Measurements from ENCODE around the gene SAMD11. TPM values are rescaled to one million over a fixed set of nuclear protein-coding genes. Genes with fewer than 3 reads are reported as not detected.
A peak's percentile ranks its signal among the peaks of the same experiment; 100 is the strongest.
"Not testable (repeated sequence)": the region's sequence is repeated elsewhere in the genome, so short reads cannot be mapped to it uniquely, and the experiment has no call there.

SAMD11 gene
- total RNA-seq, 1 donor from 2014 or later = 1.7 TPM

- intact Hi-C loops (cut with DNase I) = no loop called here
- no peak for ATAC-seq
- DNase-seq (ENCODE audit: missing footprints) = no peak
Measured at GRCh38 chr1:967466-968343, 44.0 kb downstream of the SAMD11 start.

- ATAC-seq = no peak
- DNase-seq (ENCODE audit: missing footprints) = no peak
- intact Hi-C loops (cut with DNase I) = no loop called here
Measured at GRCh38 chr1:969260-969855, 45.6 kb downstream of the SAMD11 start.

- no peak for ATAC-seq
- no peak for DNase-seq (ENCODE audit: missing footprints)
- intact Hi-C loops (cut with DNase I) = no loop called here
Measured at GRCh38 chr1:970242-970972, 46.7 kb downstream of the SAMD11 start.

GRCh38 chr1:970973-971730 lies 47.4 kb downstream of the SAMD11 start:
- ATAC-seq (no peak), DNase-seq (ENCODE audit: missing footprints) (no peak)
- intact Hi-C loops (cut with DNase I) = no loop called here

- peak; percentile 55 for DNase-seq (ENCODE audit: missing footprints)
- ATAC-seq = no peak
- intact Hi-C loops (cut with DNase I) = no loop called here
Measured at GRCh38 chr1:971751-972506, 48.2 kb downstream of the SAMD11 start.

- intact Hi-C loops (cut with DNase I) = no loop called here
- DNase-seq (ENCODE audit: missing footprints) (peak; percentile 64), ATAC-seq (peak; percentile 20)
Measured at GRCh38 chr1:972726-973458, 49.2 kb downstream of the SAMD11 start.

GRCh38 chr1:973459-974292 lies 50.0 kb downstream of the SAMD11 start:
- intact Hi-C loops (cut with DNase I) = no loop called here
- no peak for DNase-seq (ENCODE audit: missing footprints)
- ATAC-seq = peak; percentile 11

GRCh38 chr1:974293-974640 lies 50.5 kb downstream of the SAMD11 start:
- DNase-seq (ENCODE audit: missing footprints) (no peak), ATAC-seq (no peak)
- intact Hi-C loops (cut with DNase I) = no loop called here

- intact Hi-C loops (cut with DNase I) = no loop called here
- DNase-seq (ENCODE audit: missing footprints) (no peak), ATAC-seq (no peak)
Measured at GRCh38 chr1:974687-975328, 51.1 kb downstream of the SAMD11 start.

- DNase-seq (ENCODE audit: missing footprints) (no peak), ATAC-seq (no peak)
- intact Hi-C loops (cut with DNase I) = no loop called here
Measured at GRCh38 chr1:975365-975764, 51.6 kb downstream of the SAMD11 start.

- DNase-seq (ENCODE audit: missing footprints) (no peak), ATAC-seq (no peak)
- intact Hi-C loops (cut with DNase I) = no loop called here
Measured at GRCh38 chr1:975896-976683, 52.4 kb downstream of the SAMD11 start.

- peak; percentile 69 for DNase-seq (ENCODE audit: missing footprints)
- intact Hi-C loops (cut with DNase I); ATAC-seq: not testable (repeated sequence)
Measured at GRCh38 chr1:976791-977190, 53.1 kb downstream of the SAMD11 start.

- DNase-seq (ENCODE audit: missing footprints) = peak; percentile 69
- intact Hi-C loops (cut with DNase I) = no loop called here
- no peak for ATAC-seq
Measured at GRCh38 chr1:978069-978834, 54.5 kb downstream of the SAMD11 start.

GRCh38 chr1:978835-979743 lies 55.4 kb downstream of the SAMD11 start:
- DNase-seq (ENCODE audit: missing footprints) = peak; percentile 53
- ATAC-seq = no peak
- intact Hi-C loops (cut with DNase I) = no loop called here

Data from Right ventricle myocardium inferior (tissue), 1 donor.